ENCODE data around the gene SCO1. TPM values are rescaled to one million over a fixed set of nuclear protein-coding genes. Genes with fewer than 3 reads are reported as not detected.

SCO1 gene
- polyA plus RNA-seq, 3 donors from 2014 or later, result 9.1 to 18.3 (median 14.2) TPM

DNA sequence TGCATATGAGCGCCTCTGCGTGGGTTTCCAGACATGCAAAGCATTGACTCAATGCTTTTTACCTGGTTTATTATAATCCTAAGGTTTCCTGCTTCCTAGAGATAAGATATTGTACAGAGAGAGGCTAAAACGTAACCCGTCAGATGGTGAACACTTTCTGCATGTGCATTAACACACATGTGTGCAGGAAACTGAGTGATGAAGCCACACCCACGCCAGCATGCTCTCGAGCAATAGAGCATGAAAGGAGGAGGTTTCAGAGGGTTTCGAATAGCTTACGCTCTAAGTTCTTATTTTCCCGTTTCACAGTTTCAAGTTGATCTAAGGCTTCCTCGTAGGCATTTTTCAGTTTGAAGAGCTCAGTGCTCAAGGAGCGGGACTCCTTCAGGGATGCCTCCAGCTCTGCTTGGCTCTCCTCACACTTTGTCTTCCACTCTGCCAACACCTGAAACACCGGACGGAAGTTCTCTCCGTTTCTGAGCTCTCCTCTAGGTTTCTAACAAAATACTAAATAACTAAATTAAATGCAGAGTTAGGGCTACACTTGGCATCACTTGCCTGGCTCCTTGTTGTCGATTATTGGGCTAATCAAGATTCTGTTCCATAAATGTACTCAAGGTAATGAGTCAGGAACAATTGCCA is 63.5 kb downstream of the SCO1 start:
- no peaks in the 10 kb centered on the region for H3K4me1 Mint-ChIP-seq
- H3K27ac Mint-ChIP-seq, result no peak overlapping the region
- peaks cover 0 to 2% (median 0%) of the 10 kb centered on the region in 3 donors for H3K27me3 Mint-ChIP-seq (ENCODE audit: low read depth in 3 of 3)
- DNase-seq, result no peak
- H3K9me3 Mint-ChIP-seq, result peaks cover 0 to 3% (median 0%) of the 10 kb centered on the region in 6 donors
- H3K36me3 Mint-ChIP-seq, result peaks cover 21 to 52% (median 26%) of the 10 kb centered on the region in 3 donors
- no peak overlapping the region for H3K4me3 Mint-ChIP-seq

DNA sequence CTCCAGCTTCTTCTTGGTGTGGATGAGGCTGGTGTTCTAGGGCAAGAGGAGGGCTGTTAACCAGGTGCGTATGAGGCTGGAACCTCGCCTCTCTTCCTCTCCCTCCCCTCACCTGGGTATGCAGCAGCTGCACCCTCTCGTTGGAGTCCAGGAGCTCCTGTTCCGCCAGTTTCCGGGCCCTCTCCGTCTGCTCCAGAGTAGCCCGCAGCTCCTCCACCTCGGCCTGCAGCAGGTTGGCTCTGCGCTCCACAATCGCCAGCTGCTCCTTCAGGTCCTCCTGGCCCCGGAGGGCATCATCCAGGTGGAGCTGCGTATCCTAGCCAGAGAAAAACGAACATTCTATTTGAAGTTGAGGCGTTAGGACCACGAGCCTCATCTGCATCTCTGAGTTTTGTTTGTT is 65.6 kb downstream of the SCO1 start:
- no peaks in the 10 kb centered on the region for H3K27me3 Mint-ChIP-seq (ENCODE audit: low read depth in 3 of 3)
- H3K27ac Mint-ChIP-seq, result no peak overlapping the region
- no peak for DNase-seq
- H3K36me3 Mint-ChIP-seq, result peaks cover 8 to 38% (median 18%) of the 10 kb centered on the region in 3 donors
- H3K4me1 Mint-ChIP-seq, result no peaks in the 10 kb centered on the region
- peaks cover 0 to 3% (median 0%) of the 10 kb centered on the region in 6 donors for H3K9me3 Mint-ChIP-seq
- no peak overlapping the region for H3K4me3 Mint-ChIP-seq

DNA sequence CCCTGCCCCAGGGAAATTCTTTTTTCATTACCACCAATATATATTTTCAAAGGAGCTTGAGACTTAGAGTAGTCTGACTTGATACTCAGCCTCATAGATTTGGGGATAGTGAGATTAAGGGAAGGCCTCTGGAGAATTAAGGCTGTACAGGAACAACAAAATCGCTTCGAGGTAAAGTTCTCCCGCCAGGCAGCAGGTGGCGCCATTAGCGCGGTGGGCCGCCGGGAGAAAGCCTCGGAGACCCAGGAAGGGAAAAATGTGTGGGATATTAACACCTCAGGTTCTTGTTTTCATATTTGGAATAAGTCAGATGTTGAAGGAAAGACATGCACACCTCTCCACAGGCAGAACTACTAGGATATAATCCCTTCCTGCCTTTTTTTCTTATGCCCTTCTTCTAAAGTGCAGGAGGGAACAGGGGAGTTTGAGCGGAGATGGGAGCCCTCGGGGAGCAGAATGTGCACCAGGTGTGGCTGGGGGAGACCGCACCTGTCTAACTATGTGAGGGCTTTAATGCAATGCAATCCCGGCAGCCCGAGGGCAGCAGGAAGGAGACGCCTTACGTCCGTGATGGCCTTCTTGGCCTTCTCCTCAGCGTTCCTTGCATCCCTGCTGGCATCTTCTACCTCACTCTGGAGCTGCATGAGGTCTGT is 66.2 kb downstream of the SCO1 start:
- H3K36me3 Mint-ChIP-seq, result peaks cover 8 to 38% (median 18%) of the 10 kb centered on the region in 3 donors
- H3K4me3 Mint-ChIP-seq, result no peak overlapping the region
- no peaks in the 10 kb centered on the region for H3K27me3 Mint-ChIP-seq (ENCODE audit: low read depth in 3 of 3)
- no peaks in the 10 kb centered on the region for H3K4me1 Mint-ChIP-seq
- no peak overlapping the region for H3K27ac Mint-ChIP-seq
- no peak for DNase-seq
- peaks cover 0 to 3% (median 0%) of the 10 kb centered on the region in 6 donors for H3K9me3 Mint-ChIP-seq

DNA sequence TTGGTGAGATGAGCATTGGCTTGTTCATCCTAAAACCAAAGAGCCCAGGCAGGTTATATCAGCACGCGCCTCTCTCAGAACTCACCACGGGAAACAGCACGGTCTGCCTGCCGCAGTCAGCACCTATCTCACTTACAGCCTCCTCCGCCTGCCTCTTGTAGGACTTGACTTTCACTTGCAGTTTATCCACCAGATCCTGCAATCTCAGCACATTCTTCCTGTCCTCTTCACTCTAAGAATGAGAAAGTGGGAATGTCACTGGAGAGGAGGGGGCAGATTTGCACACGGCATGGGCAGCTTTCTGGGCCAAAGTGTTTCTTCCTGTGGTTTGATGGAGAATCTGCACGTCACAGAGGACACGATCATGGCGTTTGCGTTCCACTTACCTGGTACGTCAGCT is 67.6 kb downstream of the SCO1 start:
- Mint-ChIP-seq H3K4me3 (no peak overlapping the region), H3K27ac (no peak overlapping the region), H3K36me3 (peaks cover under 1 to 26% (median 10%) of the 10 kb centered on the region in 3 donors), H3K4me1 (no peaks in the 10 kb centered on the region), H3K9me3 (peaks cover 0 to 3% (median 0%) of the 10 kb centered on the region in 6 donors), H3K27me3 (ENCODE audit: low read depth in 3 of 3) (no peaks in the 10 kb centered on the region)
- DNase-seq, result no peak

DNA sequence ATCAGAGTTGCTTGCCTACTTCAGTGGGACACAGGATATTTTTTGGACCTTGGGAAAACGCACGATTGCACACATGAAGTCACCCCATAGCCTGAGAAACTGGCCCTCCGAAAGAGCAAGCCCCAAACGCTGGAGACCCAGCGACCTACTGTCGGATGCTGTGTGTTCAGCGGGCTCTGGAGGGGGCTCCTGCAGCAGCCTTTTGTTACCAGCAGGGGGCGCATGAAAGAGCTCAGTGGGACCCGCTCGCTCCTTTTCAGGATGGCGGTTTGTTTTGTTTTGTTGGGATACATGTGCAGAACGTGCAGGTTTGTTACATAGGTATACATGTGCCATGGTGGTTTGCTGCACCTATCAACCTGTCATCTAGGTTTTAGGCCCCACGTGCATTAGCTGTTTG is 68.6 kb downstream of the SCO1 start:
- H3K27me3 Mint-ChIP-seq (ENCODE audit: low read depth in 3 of 3), result no peaks in the 10 kb centered on the region
- no peak overlapping the region for H3K27ac Mint-ChIP-seq
- no peak for DNase-seq
- H3K4me3 Mint-ChIP-seq, result no peak overlapping the region
- peaks cover 0 to 20% (median 8%) of the 10 kb centered on the region in 3 donors for H3K36me3 Mint-ChIP-seq
- H3K9me3 Mint-ChIP-seq, result peaks cover 0 to 3% (median 0%) of the 10 kb centered on the region in 6 donors
- H3K4me1 Mint-ChIP-seq, result no peaks in the 10 kb centered on the region

DNA sequence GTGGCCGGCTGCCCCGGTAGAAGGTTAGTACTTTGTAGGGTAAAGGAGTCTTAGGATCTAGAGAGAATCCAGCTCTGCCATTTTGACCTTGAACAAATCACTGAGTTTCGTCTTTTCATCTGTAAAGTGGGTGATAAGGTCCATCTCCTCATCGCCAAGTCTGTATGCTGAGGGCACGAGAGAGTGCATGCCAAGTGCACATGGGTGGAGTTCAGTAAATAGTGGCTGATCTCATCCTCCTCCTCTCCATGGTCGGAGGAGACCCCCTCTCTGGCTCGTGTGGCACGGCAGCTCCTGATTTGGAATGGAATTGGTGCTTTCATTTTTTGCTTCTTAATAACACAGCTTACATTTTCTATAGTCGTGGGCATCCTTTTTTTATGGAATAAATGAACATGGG is 70.9 kb downstream of the SCO1 start:
- Mint-ChIP-seq H3K36me3 (peaks cover 0 to 17% (median 8%) of the 10 kb centered on the region in 3 donors), H3K27me3 (ENCODE audit: low read depth in 3 of 3) (peaks cover 0 to 3% (median 0%) of the 10 kb centered on the region in 3 donors), H3K27ac (no peak overlapping the region), H3K4me3 (no peak overlapping the region), H3K4me1 (no peaks in the 10 kb centered on the region), H3K9me3 (peaks cover 0 to 3% (median 0%) of the 10 kb centered on the region in 6 donors)
- DNase-seq, result no peak

DNA sequence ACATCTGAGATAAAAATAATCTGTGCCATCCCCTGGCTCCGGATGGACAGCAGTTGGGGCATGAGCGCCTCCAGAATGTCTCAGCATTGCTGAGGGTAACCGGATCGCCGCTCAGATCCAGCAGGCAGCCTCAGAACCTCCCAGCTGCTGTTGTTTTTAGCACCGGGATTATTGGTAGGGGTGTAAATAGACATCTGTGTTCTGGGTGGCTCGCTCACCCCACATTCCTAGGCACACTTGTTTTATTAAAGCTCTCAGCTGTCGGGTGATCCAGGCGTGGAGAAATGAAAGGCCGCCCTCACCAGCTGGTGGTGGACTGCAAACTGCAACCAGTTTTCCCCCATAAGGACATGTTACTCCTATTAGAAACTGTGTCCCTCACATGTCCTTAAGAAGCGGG is 72.4 kb downstream of the SCO1 start:
- DNase-seq, result no peak
- H3K36me3 Mint-ChIP-seq, result peaks cover 0 to 8% (median 5%) of the 10 kb centered on the region in 3 donors
- H3K4me1 Mint-ChIP-seq, result no peaks in the 10 kb centered on the region
- H3K9me3 Mint-ChIP-seq, result peaks cover 0 to 3% (median 0%) of the 10 kb centered on the region in 6 donors
- H3K27me3 Mint-ChIP-seq (ENCODE audit: low read depth in 3 of 3), result peaks cover 0 to 3% (median 0%) of the 10 kb centered on the region in 3 donors
- H3K4me3 Mint-ChIP-seq, result no peak overlapping the region
- H3K27ac Mint-ChIP-seq, result no peak overlapping the region

DNA sequence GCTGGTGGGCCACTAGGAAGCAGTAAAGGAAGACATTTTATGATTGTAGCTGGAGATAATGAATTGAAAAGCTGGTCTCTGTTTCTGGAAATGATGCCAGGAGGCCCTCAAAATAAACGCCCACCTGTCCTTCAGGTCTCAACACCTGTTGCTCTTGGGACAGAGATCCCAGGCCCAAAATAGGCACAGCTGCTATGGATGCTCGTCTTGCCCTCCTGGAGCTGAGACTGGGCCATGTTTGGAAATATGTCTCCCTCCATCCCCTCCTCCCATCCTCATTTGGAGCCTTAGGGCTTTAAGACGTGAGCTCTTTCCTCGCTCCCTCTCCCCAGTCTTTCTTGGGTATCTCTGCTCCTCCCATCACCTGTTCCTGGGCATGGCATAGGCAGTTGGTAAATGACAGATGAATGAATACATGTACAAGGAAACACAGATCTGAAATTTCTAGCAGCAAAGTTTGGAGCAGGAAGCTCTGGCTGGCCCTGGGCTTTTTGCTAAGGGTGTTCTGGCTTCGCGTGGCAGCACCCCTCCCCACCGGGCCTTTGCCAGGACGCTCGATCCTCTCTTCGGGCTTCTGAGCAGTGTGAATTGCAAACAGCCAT is 73.5 kb downstream of the SCO1 start:
- DNase-seq, result no peak
- no peaks in the 10 kb centered on the region for H3K36me3 Mint-ChIP-seq
- no peaks in the 10 kb centered on the region for H3K9me3 Mint-ChIP-seq
- H3K27ac Mint-ChIP-seq, result no peak overlapping the region
- no peak overlapping the region for H3K4me3 Mint-ChIP-seq
- no peaks in the 10 kb centered on the region for H3K4me1 Mint-ChIP-seq
- H3K27me3 Mint-ChIP-seq (ENCODE audit: low read depth in 3 of 3), result peaks cover 0 to 3% (median 0%) of the 10 kb centered on the region in 3 donors

DNA sequence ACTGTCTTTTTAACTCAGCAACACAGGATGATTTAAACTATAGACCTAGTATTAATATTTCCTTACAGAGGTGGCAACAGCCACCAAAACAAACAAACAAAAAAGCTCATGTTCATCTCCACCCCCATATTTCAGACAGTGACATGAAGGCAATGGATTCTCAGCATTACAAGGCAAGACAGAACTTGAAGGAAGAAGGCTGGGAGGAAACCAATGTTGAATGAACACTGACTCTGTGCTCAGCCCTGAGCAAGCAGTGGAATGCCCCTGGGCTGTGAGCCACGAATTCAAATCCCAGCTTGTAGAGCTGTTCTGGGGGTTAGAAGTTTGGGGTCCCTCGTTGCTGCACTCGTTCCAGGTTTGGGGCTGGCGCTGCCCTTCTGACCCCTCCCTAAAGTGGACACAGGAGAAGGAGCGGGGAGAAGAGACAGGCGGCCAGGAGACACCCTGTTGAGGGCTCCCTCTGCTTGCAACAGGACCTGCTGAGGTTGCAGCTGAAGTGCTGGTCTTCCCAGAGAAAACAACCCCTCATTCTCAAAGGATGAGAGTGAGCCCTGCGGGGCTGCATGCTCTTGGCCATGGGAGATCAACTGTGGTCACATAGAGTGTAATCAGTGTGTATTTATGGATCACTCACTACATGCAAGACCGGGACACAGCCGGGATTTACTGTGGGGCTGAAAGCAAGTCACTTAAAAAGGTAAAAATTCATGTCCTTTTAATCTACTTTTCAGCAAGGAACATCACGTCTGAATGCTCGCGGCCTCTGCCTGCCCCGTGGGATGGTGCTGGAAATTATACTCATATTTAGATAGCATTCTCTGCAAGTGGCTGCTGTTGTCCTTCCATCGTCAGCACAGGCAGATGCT is 74.5 kb downstream of the SCO1 start:
- H3K4me1 Mint-ChIP-seq, result no peaks in the 10 kb centered on the region
- no peak overlapping the region for H3K27ac Mint-ChIP-seq
- peaks cover 0 to 6% (median 0%) of the 10 kb centered on the region in 3 donors for H3K27me3 Mint-ChIP-seq (ENCODE audit: low read depth in 3 of 3)
- H3K36me3 Mint-ChIP-seq, result no peaks in the 10 kb centered on the region
- no peak overlapping the region for H3K4me3 Mint-ChIP-seq
- DNase-seq, result no peak
- H3K9me3 Mint-ChIP-seq, result no peaks in the 10 kb centered on the region

Other genes starting within 250 kb of the SCO1 start
- gene MYH4, start 228.0 kb downstream of the SCO1 start, polyA plus RNA-seq, result not detected
- not detected for gene MYH1, start 179.0 kb downstream of the SCO1 start, polyA plus RNA-seq
- not detected for gene MYH2, start 147.9 kb downstream of the SCO1 start, polyA plus RNA-seq
- 1 to 10 TPM in 1 of 3 donors, under 1 TPM in 1, not detected in 1; 0.39 to 1.6 TPM for gene MYH3, start 40.2 kb downstream of the SCO1 start, polyA plus RNA-seq
- 10 to 100 TPM; 12.7 to 18.4 (median 12.7) TPM for gene ADPRM, start 61 bp upstream of the SCO1 start, polyA plus RNA-seq
- gene TMEM220, start 32.5 kb upstream of the SCO1 start, polyA plus RNA-seq, result 1 to 10 TPM; 4.4 to 9.4 (median 7.8) TPM
- not detected for gene TMEM238L, start 106.6 kb upstream of the SCO1 start, polyA plus RNA-seq
- gene PIRT, start 140.6 kb upstream of the SCO1 start, polyA plus RNA-seq, result not detected